HG03520 (cell line): ENCODE results near the gene STARD3.
"Not testable (repeated sequence)": the region's sequence is repeated elsewhere in the genome, so short reads cannot be mapped to it uniquely, and the experiment has no call there.

Experiments
- ATAC-seq: cut with Tn5 transposase; IDR thresholded peaks from one replicate; pipeline ENCODE4 v1.9.1; 2021; ENCODE audit warnings: mild to moderate bottlenecking, moderate library complexity; ENCODE audit not compliant: unreplicated experiment

STARD3 gene

DNA sequence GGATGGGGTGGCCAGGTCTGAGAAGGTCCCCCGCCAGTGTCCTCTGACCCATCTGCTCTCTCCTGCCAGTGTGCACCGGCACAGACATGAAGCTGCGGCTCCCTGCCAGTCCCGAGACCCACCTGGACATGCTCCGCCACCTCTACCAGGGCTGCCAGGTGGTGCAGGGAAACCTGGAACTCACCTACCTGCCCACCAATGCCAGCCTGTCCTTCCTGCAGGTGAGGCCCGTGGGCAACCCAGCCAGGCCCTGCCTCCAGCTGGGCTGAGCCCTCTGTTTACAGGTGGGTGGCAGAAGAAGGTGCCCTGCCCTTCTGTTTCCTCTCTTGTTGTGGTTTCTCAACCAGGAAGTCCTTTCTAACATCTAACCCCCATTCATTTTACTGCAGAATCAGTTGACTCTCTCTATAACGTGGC, 70.0 kb downstream of the STARD3 start:
- ATAC-seq, result no peak

- ATAC-seq, result no peak
Measured at GRCh38 chr17:39709319-39709997, 72.5 kb downstream of the STARD3 start.

DNA sequence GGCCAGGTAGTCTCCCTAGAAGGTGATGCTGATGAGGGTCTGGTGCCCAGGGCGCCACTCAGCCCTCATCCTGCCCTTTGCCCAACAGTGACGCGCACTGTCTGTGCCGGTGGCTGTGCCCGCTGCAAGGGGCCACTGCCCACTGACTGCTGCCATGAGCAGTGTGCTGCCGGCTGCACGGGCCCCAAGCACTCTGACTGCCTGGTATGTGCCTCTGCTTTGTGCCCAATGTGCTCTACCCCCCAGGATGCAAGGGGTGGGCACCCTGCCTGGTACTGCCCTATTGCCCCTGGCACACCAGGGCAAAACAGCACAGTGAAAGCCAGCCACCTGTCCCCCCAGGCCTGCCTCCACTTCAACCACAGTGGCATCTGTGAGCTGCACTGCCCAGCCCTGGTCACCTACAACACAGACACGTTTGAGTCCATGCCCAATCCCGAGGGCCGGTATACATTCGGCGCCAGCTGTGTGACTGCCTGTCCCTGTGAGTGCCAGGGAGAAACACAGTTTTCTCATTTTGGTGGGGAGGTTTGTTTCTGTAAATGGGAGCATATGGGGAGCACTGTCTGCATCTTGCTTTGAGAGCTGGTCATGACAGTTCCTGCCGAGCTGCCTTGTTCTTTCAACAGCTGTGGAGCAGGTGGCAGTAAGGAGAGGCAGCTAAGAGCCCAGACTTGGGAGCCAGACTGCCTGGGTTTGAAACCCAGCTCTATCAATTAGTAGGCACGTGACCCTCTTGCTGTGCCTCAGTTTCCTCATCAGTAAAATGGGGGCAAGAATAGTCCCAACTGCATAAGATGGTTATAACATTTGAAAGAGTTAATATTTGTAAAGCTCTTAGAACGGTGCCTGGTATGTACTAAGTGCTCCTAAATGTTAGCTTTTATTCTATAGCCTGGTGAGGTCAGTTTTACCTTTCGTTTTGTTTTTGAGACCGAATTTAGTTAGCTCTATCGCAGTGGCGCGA, 73.3 kb downstream of the STARD3 start:
- ATAC-seq, result no peak

DNA sequence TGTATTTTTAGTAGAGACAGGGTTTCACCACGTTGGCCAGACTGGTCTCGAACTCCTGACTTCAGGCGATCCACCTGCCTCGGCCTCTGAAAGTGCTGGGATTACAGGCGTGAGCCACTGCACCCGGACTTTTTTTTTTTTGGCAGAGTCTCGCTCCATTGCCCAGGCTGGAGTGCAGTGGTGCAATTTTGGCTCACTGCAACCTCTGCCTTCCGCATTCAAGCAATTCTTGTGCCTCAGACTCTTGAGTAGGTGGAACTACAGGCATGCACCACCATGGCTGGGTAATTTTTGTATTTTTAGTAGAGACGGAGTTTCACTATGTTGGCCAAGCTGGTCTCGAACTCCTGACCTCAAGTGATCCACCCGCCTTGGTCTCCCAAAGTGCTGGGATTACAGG, 74.1 kb downstream of the STARD3 start:
- ATAC-seq, result not testable (repeated sequence)

DNA sequence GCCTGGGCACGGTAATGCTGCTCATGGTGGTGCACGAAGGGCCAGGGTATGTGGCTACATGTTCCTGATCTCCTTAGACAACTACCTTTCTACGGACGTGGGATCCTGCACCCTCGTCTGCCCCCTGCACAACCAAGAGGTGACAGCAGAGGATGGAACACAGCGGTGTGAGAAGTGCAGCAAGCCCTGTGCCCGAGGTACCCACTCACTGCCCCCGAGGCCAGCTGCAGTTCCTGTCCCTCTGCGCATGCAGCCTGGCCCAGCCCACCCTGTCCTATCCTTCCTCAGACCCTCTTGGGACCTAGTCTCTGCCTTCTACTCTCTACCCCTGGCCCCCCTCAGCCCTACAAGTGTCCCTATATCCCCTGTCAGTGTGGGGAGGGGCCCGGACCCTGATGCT, 74.9 kb downstream of the STARD3 start:
- ATAC-seq, result no peak
